MM.1S (cell line): ENCODE results near the gene KCNC1.

ENCODE experiments used
- EZH2 ChIP-seq: fragments of 300-600 bp; sonication (generic); optimal IDR thresholded peaks from 2 replicates; pipeline ENCODE3; 2017; ENCODE audit warnings: low read depth, mild to moderate bottlenecking, antibody characterized with exemption, low read length, mixed read lengths
- EZH2phosphoT487 ChIP-seq: fragments of 300-600 bp; sonication (generic); IDR thresholded peaks from 2 replicates; pipeline ENCODE4 v1.6.1; 2018; ENCODE audit warnings: antibody characterized with exemption, low read length
- TF ChIP-seq, protein P1 (sequence below): fragments of 300-600 bp; sonication (generic); IDR thresholded peaks from 2 replicates; pipeline ENCODE4 v1.5.1; 2016; ENCODE audit warnings: antibody characterized with exemption, low read length, mixed read lengths

DNA sequence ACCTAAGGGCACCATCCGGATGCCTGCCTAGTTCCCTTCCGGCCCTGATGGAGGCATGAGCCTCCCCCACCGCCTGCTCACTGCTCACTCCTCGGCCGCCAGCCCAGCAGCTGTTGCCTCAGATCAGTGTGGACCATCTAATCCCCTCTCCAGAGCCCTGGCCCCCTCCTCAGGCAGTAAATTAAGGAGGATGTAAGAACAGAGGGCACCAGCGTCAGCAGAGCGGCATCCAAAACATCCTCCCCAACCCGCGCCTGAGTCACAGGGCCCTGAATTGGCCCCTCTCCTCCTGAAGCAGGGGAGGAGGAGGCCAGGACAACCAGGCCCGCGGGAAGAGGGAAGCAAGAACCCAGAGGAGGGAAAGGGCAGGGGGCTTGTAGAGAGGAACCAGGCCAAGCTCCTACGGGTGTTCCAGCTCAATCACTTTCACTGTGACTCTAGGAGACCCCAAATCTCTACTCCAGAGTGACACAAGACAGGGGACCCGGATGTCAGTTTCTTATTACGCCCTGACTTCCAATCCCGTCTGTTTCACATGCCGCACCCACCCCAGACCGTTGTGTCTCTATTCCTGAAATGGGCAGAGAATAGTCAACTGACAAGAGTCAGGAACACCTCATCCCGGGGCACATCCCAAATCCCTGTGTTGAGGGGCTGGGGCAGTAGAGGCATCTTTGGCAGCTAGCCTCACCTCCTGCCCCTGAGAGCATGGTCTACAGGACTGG, 46.5 kb upstream of the KCNC1 start:
- TF ChIP-seq, protein P1, sequence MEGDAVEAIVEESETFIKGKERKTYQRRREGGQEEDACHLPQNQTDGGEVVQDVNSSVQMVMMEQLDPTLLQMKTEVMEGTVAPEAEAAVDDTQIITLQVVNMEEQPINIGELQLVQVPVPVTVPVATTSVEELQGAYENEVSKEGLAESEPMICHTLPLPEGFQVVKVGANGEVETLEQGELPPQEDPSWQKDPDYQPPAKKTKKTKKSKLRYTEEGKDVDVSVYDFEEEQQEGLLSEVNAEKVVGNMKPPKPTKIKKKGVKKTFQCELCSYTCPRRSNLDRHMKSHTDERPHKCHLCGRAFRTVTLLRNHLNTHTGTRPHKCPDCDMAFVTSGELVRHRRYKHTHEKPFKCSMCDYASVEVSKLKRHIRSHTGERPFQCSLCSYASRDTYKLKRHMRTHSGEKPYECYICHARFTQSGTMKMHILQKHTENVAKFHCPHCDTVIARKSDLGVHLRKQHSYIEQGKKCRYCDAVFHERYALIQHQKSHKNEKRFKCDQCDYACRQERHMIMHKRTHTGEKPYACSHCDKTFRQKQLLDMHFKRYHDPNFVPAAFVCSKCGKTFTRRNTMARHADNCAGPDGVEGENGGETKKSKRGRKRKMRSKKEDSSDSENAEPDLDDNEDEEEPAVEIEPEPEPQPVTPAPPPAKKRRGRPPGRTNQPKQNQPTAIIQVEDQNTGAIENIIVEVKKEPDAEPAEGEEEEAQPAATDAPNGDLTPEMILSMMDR = no peak
- TF ChIP-seq EZH2 (no peak), EZH2phosphoT487 (no peak)
